Aorta (tissue), 5 donors: ENCODE measurements around the gene CEACAM8. TPM values are rescaled to one million over a fixed set of nuclear protein-coding genes. Genes with fewer than 3 reads are reported as not detected.
"Not testable (repeated sequence)": the region's sequence is repeated elsewhere in the genome, so short reads cannot be mapped to it uniquely, and the experiment has no call there.

Source experiments
- ATAC-seq: fragments of 200-7000 bp; cut with Tn5 transposase; one replicate; pipeline ENCODE4 v1.9.1; 2022; ENCODE audit warnings: moderate library complexity; ENCODE audit not compliant: low FRiP score
- DNase-seq, 2 donors: peaks; one replicate each; pipeline ENCODE4 v3.0.0-alpha.2; 2020
- H3K27ac ChIP-seq, 2 donors: one replicate each; pipeline ENCODE4 v1.5.1; 2013; ENCODE audit warnings: low read length in 2 of 2, mild to moderate bottlenecking in 2 of 2, moderate library complexity in 2 of 2, control low read depth in 1 of 2, inconsistent platforms in 1 of 2, low read depth in 1 of 2
- H3K27me3 ChIP-seq, 2 donors: one replicate each; pipeline ENCODE4 v1.6.1; 2013; ENCODE audit warnings: control low read depth in 1 of 2, low read length in 1 of 2, mild to moderate bottlenecking in 1 of 2, moderate library complexity in 1 of 2; ENCODE audit not compliant: insufficient read depth in 2 of 2, control insufficient read depth in 1 of 2
- H3K36me3 ChIP-seq, 2 donors: one replicate each; pipeline ENCODE4 v1.6.1; 2013; ENCODE audit warnings: control low read depth in 1 of 2, low read length in 1 of 2, mild to moderate bottlenecking in 1 of 2; ENCODE audit not compliant: insufficient read depth in 2 of 2, control insufficient read depth in 1 of 2
- H3K4me1 ChIP-seq, 2 donors: one replicate each; pipeline ENCODE4 v1.6.1; 2013; ENCODE audit warnings: low read length in 2 of 2, control low read depth in 1 of 2, mild to moderate bottlenecking in 1 of 2, moderate library complexity in 1 of 2; ENCODE audit not compliant: insufficient read depth in 2 of 2, control insufficient read depth in 1 of 2
- H3K4me3 ChIP-seq, 2 donors: one replicate each; pipeline ENCODE4 v1.5.1; 2013; ENCODE audit warnings: low read length in 2 of 2, control low read depth in 1 of 2, mild to moderate bottlenecking in 1 of 2
- H3K9me3 ChIP-seq: one replicate; pipeline ENCODE4 v1.6.1; 2013; ENCODE audit warnings: mild to moderate bottlenecking, low read length; ENCODE audit not compliant: control insufficient read depth
- WGBS, 2 donors: extraction: QIAGEN DNeasy Blood & Tissue Kit; methylation state at CpG; one replicate each; pipeline ENCODE4 v1.1.7; 2013; 5-methylcytosine and 5-hydroxymethylcytosine counted together
- intact Hi-C, 2 donors: fragments of 100-400 bp; cut with DNase I; formaldehyde crosslinking; loops; one replicate each; pipeline versions ENCODE4 v1.14.2 to v1.15.0; 2022
- polyA plus RNA-seq, 2 donors: library from polyadenylated mRNA; stranded (reverse); fragments of 200-250 nt; gene quantifications; one replicate each; pipeline ENCODE4 v1.2.3, GENCODE V29; 2013
- total RNA-seq, 2 donors: library from RNA; stranded (reverse); fragmentation: NEBNext Ultra II Directional; extraction: Animal tissue kit (Norgen Biotek cat#: 25700); gene quantifications; one replicate each; pipeline ENCODE4 v1.2.1, GENCODE V29; 2021
- donor health status: healthy with polysubstance abuse.
- donor health status: Bipolar disorder and iron deficiency.
- donor health status: DM: no; HTN: no; CAD: no.
- donor health status: DM: no; HTN: no; CAD: no.
- donor health status: DM: yes; HTN: yes; CAD: no.

CEACAM8 gene
- total and polyA plus RNA-seq, 4 donors, result 0.19 to 0.50 TPM; not detected in 2

GRCh38 chr19:42552086-42553065, 42.3 kb downstream of the CEACAM8 start:
- no peak for ATAC-seq
- 72% methylated on average over 8 of the region's 8 CpGs for WGBS, 2 donors

GRCh38 chr19:42550521-42550920, 44.2 kb downstream of the CEACAM8 start:
- H3K27me3 ChIP-seq, H3K27ac ChIP-seq, DNase-seq, H3K4me1 ChIP-seq, H3K4me3 ChIP-seq, H3K36me3 ChIP-seq, intact Hi-C loops, H3K9me3 ChIP-seq, ATAC-seq: not testable (repeated sequence)
- 89 to 92% methylated on average over 6 of the region's 6 CpGs for WGBS, 2 donors

More at GRCh38 chr19:42552086-42553065, 42.3 kb downstream of the CEACAM8 start:
- Histone ChIP-seq H3K27me3 (no peaks in the 10 kb centered on the region), H3K4me1 (no peaks in the 10 kb centered on the region), H3K36me3 (no peaks in the 10 kb centered on the region), H3K27ac (no peak overlapping the region), H3K9me3 (peaks cover 2% of the 10 kb centered on the region), H3K4me3 (no peak overlapping the region)
- no peak for DNase-seq
- intact Hi-C loops, result no loop called here

- H3K27ac ChIP-seq, H3K4me3 ChIP-seq, H3K9me3 ChIP-seq, H3K27me3 ChIP-seq, DNase-seq, ATAC-seq, intact Hi-C loops, H3K4me1 ChIP-seq, H3K36me3 ChIP-seq: not testable (repeated sequence)
- 93 to 100% methylated on average over 1 of the region's 1 CpG for WGBS, 2 donors
Observed at GRCh38 chr19:42549067-42549466, 45.7 kb downstream of the CEACAM8 start.

- ATAC-seq (no peak), DNase-seq (no peak)
- no peak overlapping the region for H3K27ac ChIP-seq
- peaks cover 2% of the 10 kb centered on the region for H3K9me3 ChIP-seq
- no peaks in the 10 kb centered on the region for H3K36me3 ChIP-seq
- 50 to 61% methylated on average over 4 of the region's 4 CpGs for WGBS, 2 donors
- intact Hi-C loops, result no loop called here
- H3K4me1 ChIP-seq, result no peaks in the 10 kb centered on the region
- no peaks in the 10 kb centered on the region for H3K27me3 ChIP-seq
- H3K4me3 ChIP-seq, result no peak overlapping the region
Observed at GRCh38 chr19:42548552-42548951, 46.2 kb downstream of the CEACAM8 start.

GRCh38 chr19:42547929-42548328, 46.8 kb downstream of the CEACAM8 start:
- H3K9me3 ChIP-seq, result peaks cover 2% of the 10 kb centered on the region
- H3K4me1 ChIP-seq, result no peaks in the 10 kb centered on the region
- DNase-seq (no peak), ATAC-seq (no peak)
- WGBS, 2 donors, result 44 to 56% methylated on average over 2 of the region's 2 CpGs
- H3K27ac ChIP-seq, result no peak overlapping the region
- H3K27me3 ChIP-seq, result no peaks in the 10 kb centered on the region
- no peak overlapping the region for H3K4me3 ChIP-seq
- H3K36me3 ChIP-seq, result no peaks in the 10 kb centered on the region
- intact Hi-C loops, result no loop called here

GRCh38 chr19:42546831-42547500, 47.8 kb downstream of the CEACAM8 start:
- no peak overlapping the region for H3K4me3 ChIP-seq
- ATAC-seq, result no peak
- no peak for DNase-seq
- peaks cover 2% of the 10 kb centered on the region for H3K9me3 ChIP-seq
- H3K27me3 ChIP-seq, result no peaks in the 10 kb centered on the region
- no peaks in the 10 kb centered on the region for H3K4me1 ChIP-seq
- WGBS, 2 donors, result 71 to 78% methylated on average over 4 of the region's 4 CpGs
- H3K27ac ChIP-seq, result no peak overlapping the region
- no peaks in the 10 kb centered on the region for H3K36me3 ChIP-seq
- intact Hi-C loops, result no loop called here

GRCh38 chr19:42544146-42544545, 50.6 kb downstream of the CEACAM8 start:
- Histone ChIP-seq H3K36me3 (no peaks in the 10 kb centered on the region), H3K27ac (no peak overlapping the region), H3K4me1 (no peaks in the 10 kb centered on the region), H3K9me3 (no peaks in the 10 kb centered on the region), H3K4me3 (no peak overlapping the region), H3K27me3 (no peaks in the 10 kb centered on the region)
- ATAC-seq (no peak), DNase-seq (no peak)
- intact Hi-C loops, result no loop called here
- WGBS, 2 donors, result 77 to 86% methylated on average over 4 of the region's 4 CpGs

GRCh38 chr19:42542791-42543190, 51.9 kb downstream of the CEACAM8 start:
- Histone ChIP-seq H3K9me3 (no peaks in the 10 kb centered on the region), H3K4me1 (no peaks in the 10 kb centered on the region), H3K36me3 (no peaks in the 10 kb centered on the region), H3K27ac (no peak overlapping the region), H3K27me3 (no peaks in the 10 kb centered on the region), H3K4me3 (no peak overlapping the region)
- no peak for ATAC-seq
- DNase-seq, result peak; percentile 7 to 43
- intact Hi-C loops, result no loop called here
- 97 to 98% methylated on average over 2 of the region's 2 CpGs for WGBS, 2 donors
